HG02610 (cell line): ENCODE measurements around the gene SETD2.
"Not testable (repeated sequence)": the region's sequence is repeated elsewhere in the genome, so short reads cannot be mapped to it uniquely, and the experiment has no call there.

Experiments used
- ATAC-seq: cut with Tn5 transposase; IDR thresholded peaks from one replicate; pipeline ENCODE4 v1.9.1; 2021; ENCODE audit warnings: mild to moderate bottlenecking, moderate library complexity; ENCODE audit not compliant: unreplicated experiment

SETD2 gene

GRCh38 chr3:47156396-47156795, 7.5 kb downstream of the SETD2 start:
- ATAC-seq: no peak

- no peak for ATAC-seq
Measured at GRCh38 chr3:47152578-47152977, 11.3 kb downstream of the SETD2 start.

- ATAC-seq: no peak
Measured at GRCh38 chr3:47151836-47152235, 12.1 kb downstream of the SETD2 start.

GRCh38 chr3:47149339-47149933, 14.5 kb downstream of the SETD2 start:
- ATAC-seq: no peak

- ATAC-seq: no peak
Measured at GRCh38 chr3:47145272-47145671, 18.6 kb downstream of the SETD2 start.

GRCh38 chr3:47143068-47143467, 20.8 kb downstream of the SETD2 start:
- ATAC-seq: no peak

- ATAC-seq: not testable (repeated sequence)
Measured at GRCh38 chr3:47142536-47142935, 21.4 kb downstream of the SETD2 start.

GRCh38 chr3:47140973-47141461, 22.9 kb downstream of the SETD2 start:
- peak; percentile 80 for ATAC-seq

- not testable (repeated sequence) for ATAC-seq
Measured at GRCh38 chr3:47140553-47140952, 23.4 kb downstream of the SETD2 start.

- ATAC-seq: no peak
Measured at GRCh38 chr3:47134311-47134710, 29.6 kb downstream of the SETD2 start.

- no peak for ATAC-seq
Measured at GRCh38 chr3:47133641-47134040, 30.3 kb downstream of the SETD2 start.

GRCh38 chr3:47130557-47130956, 33.4 kb downstream of the SETD2 start:
- ATAC-seq: no peak

GRCh38 chr3:47128137-47128536, 35.8 kb downstream of the SETD2 start:
- ATAC-seq: no peak

GRCh38 chr3:47123857-47124256, 40.1 kb downstream of the SETD2 start:
- no peak for ATAC-seq

- ATAC-seq: no peak
Measured at GRCh38 chr3:47121409-47121808, 42.5 kb downstream of the SETD2 start.

GRCh38 chr3:47120138-47120537, 43.8 kb downstream of the SETD2 start:
- ATAC-seq: no peak

- not testable (repeated sequence) for ATAC-seq
Measured at GRCh38 chr3:47119387-47119786, 44.5 kb downstream of the SETD2 start.

GRCh38 chr3:47117807-47118364, 46.0 kb downstream of the SETD2 start:
- ATAC-seq: no peak

GRCh38 chr3:47115524-47115923, 48.4 kb downstream of the SETD2 start:
- not testable (repeated sequence) for ATAC-seq

- no peak for ATAC-seq
Measured at GRCh38 chr3:47113669-47114365, 50.1 kb downstream of the SETD2 start.

- ATAC-seq: no peak
Measured at GRCh38 chr3:47112997-47113396, 50.9 kb downstream of the SETD2 start.

GRCh38 chr3:47109393-47109792, 54.5 kb downstream of the SETD2 start:
- ATAC-seq: no peak
